ENCODE results near the gene MICAL2. TPM values are rescaled to one million over a fixed set of nuclear protein-coding genes. Genes with fewer than 3 reads are reported as not detected.

The MICAL2 gene
- total RNA-seq, 1 experiment from 2014 or later: 59.8 TPM

- Histone ChIP-seq H3K4me3 (no peak overlapping the region), H3K36me3 (no peaks in the 10 kb centered on the region), H3K27me3 (replicated peaks) (no peaks in the 10 kb centered on the region), H3K27ac (no peak overlapping the region), H3K4me1 (replicated peaks) (peaks cover 39% of the 10 kb centered on the region), H3K9me3 (replicated peaks) (no peaks in the 10 kb centered on the region)
- DNase-seq (ENCODE audit: low read depth in 1 of 2, low spot score in 2 of 2): no peak
Observed at GRCh38 chr11:12071574-12071973, 38.8 kb upstream of the MICAL2 start.

GRCh38 chr11:12073436-12073835, 37.0 kb upstream of the MICAL2 start:
- no peak for DNase-seq (ENCODE audit: low read depth in 1 of 2, low spot score in 2 of 2)
- H3K4me3 ChIP-seq: no peak overlapping the region
- no peaks in the 10 kb centered on the region for H3K9me3 ChIP-seq (replicated peaks)
- H3K27me3 ChIP-seq (replicated peaks): no peaks in the 10 kb centered on the region
- peaks cover 41% of the 10 kb centered on the region for H3K4me1 ChIP-seq (replicated peaks)
- no peaks in the 10 kb centered on the region for H3K36me3 ChIP-seq
- H3K27ac ChIP-seq: no peak overlapping the region

DNA sequence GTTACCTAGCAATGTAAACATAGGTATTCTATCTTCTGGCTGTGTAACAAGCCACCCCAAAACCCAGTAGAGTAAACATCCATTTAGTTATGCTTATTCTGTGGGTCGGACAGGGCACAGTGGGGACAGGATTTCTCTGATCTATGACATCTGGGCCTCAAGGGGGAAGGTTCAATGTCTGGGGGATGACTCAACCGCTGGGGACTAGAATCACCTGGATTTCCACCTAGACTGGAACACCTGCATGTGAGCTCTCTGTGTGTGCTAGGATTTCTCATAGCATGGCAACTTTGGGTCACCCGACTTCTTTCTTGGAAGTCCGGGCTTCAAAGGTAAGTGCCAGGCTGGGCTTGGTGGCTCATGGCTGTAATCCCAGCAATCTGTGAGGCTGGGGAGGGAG, 36.5 kb upstream of the MICAL2 start:
- Histone ChIP-seq H3K27ac (no peak overlapping the region), H3K4me3 (no peak overlapping the region), H3K27me3 (replicated peaks) (no peaks in the 10 kb centered on the region), H3K4me1 (replicated peaks) (peaks cover 42% of the 10 kb centered on the region), H3K9me3 (replicated peaks) (no peaks in the 10 kb centered on the region), H3K36me3 (no peaks in the 10 kb centered on the region)
- DNase-seq (ENCODE audit: low read depth in 1 of 2, low spot score in 2 of 2): no peak

DNA sequence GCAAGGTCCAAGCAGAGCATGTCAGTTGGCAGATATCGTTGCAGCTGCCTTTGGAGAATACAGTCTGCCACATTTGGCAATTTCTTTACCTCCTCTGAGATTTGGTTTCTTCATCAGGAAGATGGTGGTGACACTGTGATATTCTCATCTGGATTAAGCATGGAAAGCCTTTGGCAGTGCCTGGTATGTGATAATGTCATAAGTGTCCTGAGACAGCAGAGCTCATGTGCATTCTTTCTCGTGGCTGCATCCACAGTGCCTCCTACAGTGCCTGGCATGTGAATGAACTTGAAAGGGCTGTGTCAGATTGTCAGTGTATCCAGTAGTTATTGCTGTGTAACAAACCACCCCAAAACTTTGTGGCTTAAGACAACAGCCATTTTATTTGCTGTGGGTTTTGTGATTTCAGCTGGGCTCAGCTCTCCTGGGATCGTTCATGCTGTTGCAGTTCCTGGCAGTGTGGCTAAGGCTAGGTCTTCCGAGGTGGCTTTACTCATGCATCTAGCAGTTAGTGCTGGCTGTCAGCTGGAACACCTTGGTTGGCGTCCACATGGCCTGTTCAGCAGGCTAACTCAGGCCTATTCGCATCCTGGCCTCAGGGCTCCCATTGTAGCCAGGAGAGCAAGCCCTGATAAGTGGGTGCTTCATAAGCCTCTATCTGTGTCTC, 35.7 kb upstream of the MICAL2 start:
- no peak for DNase-seq (ENCODE audit: low read depth in 1 of 2, low spot score in 2 of 2)
- H3K4me1 ChIP-seq (replicated peaks): peaks cover 50% of the 10 kb centered on the region
- no peak overlapping the region for H3K4me3 ChIP-seq
- no peaks in the 10 kb centered on the region for H3K36me3 ChIP-seq
- peak overlapping the region; percentile 96; the same call in 1 of the 2 replicates for H3K27ac ChIP-seq
- no peaks in the 10 kb centered on the region for H3K9me3 ChIP-seq (replicated peaks)
- no peaks in the 10 kb centered on the region for H3K27me3 ChIP-seq (replicated peaks)

DNA sequence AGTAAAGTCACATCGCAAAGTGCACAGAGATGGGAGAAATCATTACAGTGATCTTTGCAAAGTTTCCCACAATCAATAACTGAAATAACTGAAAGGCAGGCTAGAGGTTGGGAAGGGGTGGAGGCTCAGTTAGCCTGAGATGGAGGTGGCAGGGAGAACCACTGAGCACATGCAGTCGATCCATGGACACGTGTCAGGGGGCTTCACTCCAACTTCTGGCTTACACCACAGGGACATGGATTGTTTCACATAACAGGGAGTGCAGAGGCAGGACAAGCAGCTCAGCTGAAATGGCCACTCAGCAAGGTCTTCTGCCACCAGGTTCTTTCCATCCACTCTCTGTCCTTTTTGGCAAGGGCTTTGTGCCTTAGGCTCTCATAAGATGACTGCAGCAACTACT, 35.1 kb upstream of the MICAL2 start:
- DNase-seq (ENCODE audit: low read depth in 1 of 2, low spot score in 2 of 2): no peak
- Histone ChIP-seq H3K4me1 (replicated peaks) (peaks cover 54% of the 10 kb centered on the region), H3K27me3 (replicated peaks) (no peaks in the 10 kb centered on the region), H3K27ac (peak overlapping the region; percentile 96), H3K9me3 (replicated peaks) (no peaks in the 10 kb centered on the region), H3K4me3 (no peak overlapping the region), H3K36me3 (no peaks in the 10 kb centered on the region)

GRCh38 chr11:12075822-12076821, 34.3 kb upstream of the MICAL2 start:
- no peaks in the 10 kb centered on the region for H3K36me3 ChIP-seq
- H3K4me3 ChIP-seq: no peak overlapping the region
- H3K9me3 ChIP-seq (replicated peaks): no peaks in the 10 kb centered on the region
- H3K27me3 ChIP-seq (replicated peaks): no peaks in the 10 kb centered on the region
- peak; percentile 95 to 96 for DNase-seq (ENCODE audit: low read depth in 1 of 2, low spot score in 2 of 2)
- peaks cover 57% of the 10 kb centered on the region for H3K4me1 ChIP-seq (replicated peaks)
- H3K27ac ChIP-seq: peak overlapping the region; percentile 96

DNA sequence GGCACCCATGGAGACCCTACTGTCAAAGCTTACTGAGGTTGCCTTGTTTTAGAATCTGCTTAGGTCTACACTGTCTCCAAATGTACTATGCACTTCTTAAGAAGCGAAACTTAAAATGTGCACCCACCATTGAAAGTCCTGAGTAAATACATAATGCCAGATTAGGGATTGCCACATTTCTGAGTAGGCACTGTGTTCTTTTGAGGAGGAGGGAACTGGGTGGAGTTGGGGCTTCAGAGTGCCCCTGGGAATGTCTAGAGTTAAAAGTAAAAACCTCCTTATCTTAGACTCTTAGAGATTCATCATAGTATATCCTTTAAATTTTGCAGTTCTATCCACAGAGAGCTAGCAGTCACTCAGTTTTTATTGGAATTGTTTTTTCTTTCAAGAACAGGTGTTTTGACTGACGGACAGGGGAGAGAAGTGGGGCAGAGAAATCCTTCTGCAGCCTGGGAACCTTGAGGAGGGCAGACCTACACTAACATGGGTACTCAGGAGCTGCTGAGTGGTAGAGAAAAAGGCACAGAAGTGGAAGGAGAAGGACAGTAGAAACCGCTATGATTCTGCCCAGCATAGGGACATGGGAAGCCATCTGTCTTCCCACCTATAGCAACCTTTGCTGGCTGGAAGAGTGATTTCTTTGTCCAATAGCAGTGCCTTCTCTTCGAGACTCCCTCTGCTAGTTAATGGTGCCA, 33.4 kb upstream of the MICAL2 start:
- peak in 1 of 2 experiments; percentile 19 for DNase-seq (ENCODE audit: low read depth in 1 of 2, low spot score in 2 of 2)
- H3K27me3 ChIP-seq (replicated peaks): no peaks in the 10 kb centered on the region
- H3K4me3 ChIP-seq: no peak overlapping the region
- peaks cover 57% of the 10 kb centered on the region for H3K4me1 ChIP-seq (replicated peaks)
- H3K36me3 ChIP-seq: no peaks in the 10 kb centered on the region
- no peaks in the 10 kb centered on the region for H3K9me3 ChIP-seq (replicated peaks)
- peak overlapping the region; percentile 96 for H3K27ac ChIP-seq

DNA sequence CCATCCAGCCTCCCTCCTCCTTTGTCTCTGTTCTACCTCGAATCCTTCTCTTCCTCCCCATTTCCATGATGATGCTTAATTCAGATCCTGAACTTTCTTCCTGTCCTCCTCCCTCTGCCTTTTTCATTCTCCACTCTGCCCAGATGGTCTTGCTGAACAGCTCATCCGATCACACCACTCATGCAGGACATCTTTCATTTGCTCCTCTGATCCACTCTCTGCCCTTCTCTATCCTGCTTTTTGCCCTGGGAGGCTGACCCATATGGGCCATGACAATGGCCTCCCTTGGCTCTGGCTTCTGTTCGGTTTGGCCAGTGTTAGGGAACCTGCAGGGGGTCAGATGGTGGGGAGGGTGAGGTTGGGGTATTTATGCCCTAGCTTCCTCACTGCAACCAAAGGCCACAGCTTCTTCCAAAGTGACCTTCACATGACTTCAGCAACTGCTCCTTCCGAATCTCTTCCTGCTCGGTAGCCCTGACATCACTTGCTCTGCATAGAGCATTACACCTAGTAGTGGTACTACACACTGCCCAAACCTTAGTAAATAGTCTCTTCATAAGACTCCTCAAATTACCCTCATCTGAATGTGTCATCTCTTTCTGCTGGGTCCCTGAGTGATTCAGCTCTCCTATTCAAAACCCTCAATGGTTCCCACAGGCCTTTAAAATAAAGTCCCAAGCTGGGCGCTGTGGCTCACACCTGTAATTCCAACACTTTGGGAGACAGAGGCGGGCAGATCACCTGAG, 32.7 kb upstream of the MICAL2 start:
- Histone ChIP-seq H3K4me3 (no peak overlapping the region), H3K27me3 (replicated peaks) (no peaks in the 10 kb centered on the region), H3K9me3 (replicated peaks) (no peaks in the 10 kb centered on the region), H3K36me3 (no peaks in the 10 kb centered on the region), H3K4me1 (replicated peaks) (peaks cover 57% of the 10 kb centered on the region), H3K27ac (peak overlapping the region; percentile 96)
- DNase-seq (ENCODE audit: low read depth in 1 of 2, low spot score in 2 of 2): peak in 1 of 2 experiments; percentile 37

DNA sequence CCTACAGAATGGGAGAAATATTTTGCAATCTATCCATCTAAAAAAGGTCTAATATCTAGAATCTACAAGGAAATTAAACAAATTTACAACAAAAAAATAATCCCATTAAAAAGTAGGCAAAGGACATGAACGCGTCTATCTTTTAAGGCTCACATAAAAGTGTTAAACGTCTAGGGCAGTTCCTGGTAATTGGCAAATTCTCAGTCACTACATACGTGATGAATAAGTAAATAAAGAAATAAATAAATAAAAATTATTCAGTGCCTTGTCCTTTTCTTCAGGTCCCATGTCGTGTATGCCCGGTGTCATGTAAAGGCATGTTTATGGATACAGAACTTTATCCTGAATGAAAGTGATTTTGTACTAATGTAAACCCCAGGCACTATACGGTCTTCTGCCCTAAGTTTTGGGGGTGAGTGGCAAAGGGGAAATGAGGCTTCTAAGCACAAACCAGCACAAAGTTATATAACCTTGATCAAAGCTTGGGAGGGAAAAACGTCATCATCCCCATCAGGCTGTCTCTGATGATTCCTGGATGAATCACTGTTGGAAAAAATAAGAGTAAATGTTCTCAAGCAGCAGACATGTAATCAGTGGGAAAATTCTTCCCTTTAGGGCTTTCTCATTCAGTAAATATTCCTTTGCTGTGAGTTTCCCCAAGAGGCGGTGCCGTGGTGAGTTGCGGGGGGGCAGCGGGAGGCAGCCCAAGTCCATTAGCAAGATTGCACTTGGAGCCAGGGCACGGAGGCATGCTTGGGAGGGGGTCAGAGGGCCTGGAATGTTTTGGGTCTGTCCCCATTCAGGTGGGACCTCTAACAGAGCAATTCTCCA, 30.4 kb upstream of the MICAL2 start:
- Histone ChIP-seq H3K36me3 (no peaks in the 10 kb centered on the region), H3K4me3 (no peak overlapping the region), H3K27me3 (replicated peaks) (no peaks in the 10 kb centered on the region), H3K27ac (peak overlapping the region; percentile 95), H3K4me1 (replicated peaks) (peaks cover 62% of the 10 kb centered on the region), H3K9me3 (replicated peaks) (no peaks in the 10 kb centered on the region)
- peak; percentile 91 to 95 for DNase-seq (ENCODE audit: low read depth in 1 of 2, low spot score in 2 of 2)

GRCh38 chr11:12083380-12083779, 27.0 kb upstream of the MICAL2 start:
- Histone ChIP-seq H3K4me1 (replicated peaks) (peaks cover 62% of the 10 kb centered on the region), H3K9me3 (replicated peaks) (no peaks in the 10 kb centered on the region), H3K27ac (peak overlapping the region; percentile 8; the same call in 1 of the 2 replicates), H3K4me3 (no peak overlapping the region), H3K36me3 (no peaks in the 10 kb centered on the region), H3K27me3 (replicated peaks) (no peaks in the 10 kb centered on the region)
- DNase-seq (ENCODE audit: low read depth in 1 of 2, low spot score in 2 of 2): no peak

DNA sequence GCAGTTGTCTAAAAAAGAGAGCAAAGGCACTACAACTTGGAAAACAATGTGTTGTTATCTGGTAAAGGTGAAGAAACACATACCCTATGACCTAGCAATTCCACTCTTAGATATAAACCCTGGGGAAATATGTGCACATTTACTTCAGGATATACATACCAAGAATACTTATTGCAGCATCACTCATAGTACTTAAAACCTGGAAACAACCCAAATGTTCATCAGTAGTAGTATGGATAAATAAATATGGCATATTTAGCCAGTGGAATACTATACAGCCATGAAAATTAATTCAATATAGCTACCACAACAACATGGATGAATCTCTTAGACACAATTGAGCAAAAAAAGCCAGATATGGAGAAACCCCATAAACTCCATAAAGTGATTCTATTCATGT, 26.1 kb upstream of the MICAL2 start:
- H3K9me3 ChIP-seq (replicated peaks): no peaks in the 10 kb centered on the region
- DNase-seq (ENCODE audit: low read depth in 1 of 2, low spot score in 2 of 2): no peak
- no peak overlapping the region; the same call in 1 of the 2 replicates for H3K27ac ChIP-seq
- H3K4me1 ChIP-seq (replicated peaks): peaks cover 66% of the 10 kb centered on the region
- H3K36me3 ChIP-seq: peaks cover 8% of the 10 kb centered on the region
- H3K4me3 ChIP-seq: no peak overlapping the region
- H3K27me3 ChIP-seq (replicated peaks): no peaks in the 10 kb centered on the region

DNA sequence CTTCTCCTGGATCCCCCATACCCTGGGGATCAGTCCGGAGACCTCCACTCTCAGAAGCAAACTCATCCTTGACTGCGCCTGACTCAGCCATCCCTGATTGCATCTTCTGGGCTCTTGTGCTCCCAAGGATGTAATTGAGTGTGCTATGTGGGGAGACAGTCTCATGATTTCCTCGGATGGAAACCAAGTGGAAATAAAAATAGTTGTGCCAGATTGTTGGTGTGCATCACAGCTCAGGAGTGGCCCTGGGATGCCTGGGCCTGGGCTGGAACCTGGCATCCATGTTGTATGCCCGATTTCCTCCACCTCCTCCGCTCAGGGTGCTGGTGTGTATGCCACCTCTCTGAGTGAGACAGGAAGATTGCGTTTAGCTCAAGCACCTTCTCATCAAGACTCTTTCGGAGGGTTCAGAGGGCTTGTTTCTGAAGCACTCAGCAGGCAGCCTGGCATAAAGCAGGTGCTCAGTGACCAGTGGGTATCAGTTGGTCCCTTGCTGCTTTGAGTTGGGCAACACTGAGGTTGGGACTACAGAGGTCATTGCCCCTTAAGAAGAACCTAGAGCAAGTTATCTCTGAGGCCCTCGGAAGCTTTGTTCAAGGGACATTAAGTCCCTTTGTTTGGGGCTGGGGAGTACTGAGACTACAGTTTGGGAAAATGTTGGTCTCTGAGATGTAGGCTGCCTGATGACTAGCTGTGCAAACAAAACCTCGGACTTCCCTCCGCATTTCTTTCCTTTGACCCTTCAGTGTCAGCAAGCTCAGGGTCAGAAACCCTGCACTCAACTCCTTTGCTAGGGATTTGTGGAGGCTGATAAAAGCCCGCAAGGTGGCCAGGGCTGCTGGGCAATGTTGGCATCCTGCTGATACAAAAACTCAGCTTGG, 24.8 kb upstream of the MICAL2 start:
- Histone ChIP-seq H3K4me3 (no peak overlapping the region), H3K27ac (peak overlapping the region; percentile 100)
- DNase-seq (ENCODE audit: low read depth in 1 of 2, low spot score in 2 of 2): peak in 1 of 2 experiments; percentile 31

More for the DNA sequence above, 24.8 kb upstream of the MICAL2 start:
- peaks cover 12% of the 10 kb centered on the region for H3K36me3 ChIP-seq
- H3K27me3 ChIP-seq (replicated peaks): no peaks in the 10 kb centered on the region
- H3K9me3 ChIP-seq (replicated peaks): no peaks in the 10 kb centered on the region
- peaks cover 66% of the 10 kb centered on the region for H3K4me1 ChIP-seq (replicated peaks)
